Osteoblast (primary cell): ENCODE data around the gene TSFM. TPM values are rescaled to one million over a fixed set of nuclear protein-coding genes. Genes with fewer than 3 reads are reported as not detected.
"Not testable (repeated sequence)": the region's sequence is repeated elsewhere in the genome, so short reads cannot be mapped to it uniquely, and the experiment has no call there.

Source experiments
- DNase-seq: peaks from one replicate; pipeline ENCODE4 v3.0.0; 2011; ENCODE audit warnings: low spot score, mixed read lengths; ENCODE audit not compliant: insufficient read length; ENCODE audit errors: missing footprints
- H2AFZ ChIP-seq: 2 replicates; pipeline ENCODE4 v1.6.0; 2011; ENCODE audit warnings: mild to moderate bottlenecking, low read length
- H3K27ac ChIP-seq: 2 replicates; pipeline ENCODE4 v1.5.1; 2011; ENCODE audit warnings: mild to moderate bottlenecking, low read depth, low read length, moderate library complexity
- H3K27me3 ChIP-seq: 2 replicates; pipeline ENCODE4 v1.6.0; 2012; ENCODE audit warnings: mild to moderate bottlenecking, control low read depth, inconsistent platforms, low read length, moderate library complexity; ENCODE audit not compliant: insufficient read depth
- H3K36me3 ChIP-seq: 2 replicates; pipeline ENCODE4 v1.5.1; 2011; ENCODE audit warnings: mild to moderate bottlenecking, low read length, control low read depth, moderate library complexity; ENCODE audit not compliant: insufficient read depth
- H3K4me1 ChIP-seq: 2 replicates; pipeline ENCODE4 v1.5.1; 2011; ENCODE audit warnings: mild to moderate bottlenecking, low read length, control low read depth, moderate library complexity; ENCODE audit not compliant: insufficient read depth
- H3K4me2 ChIP-seq: 2 replicates; pipeline ENCODE4 v1.6.0; 2011; ENCODE audit warnings: mild to moderate bottlenecking, low read length; ENCODE audit not compliant: insufficient read depth
- H3K4me3 ChIP-seq: fragments of 200-600 bp; sonication (generic); 3 replicates; pipeline ENCODE4 v1.5.1; 2012; ENCODE audit warnings: mild to moderate bottlenecking, low read length, inconsistent platforms; ENCODE audit not compliant: insufficient read depth
- H3K79me2 ChIP-seq: 2 replicates; pipeline ENCODE4 v1.6.0; 2012; ENCODE audit warnings: mild to moderate bottlenecking, low read length, control low read depth, inconsistent platforms; ENCODE audit not compliant: insufficient read depth
- H3K9me3 ChIP-seq: 2 replicates; pipeline ENCODE4 v1.5.1; 2011; ENCODE audit warnings: low read depth, low read length, control low read depth
- H4K20me1 ChIP-seq: 2 replicates; pipeline ENCODE4 v1.6.0; 2012; ENCODE audit warnings: mild to moderate bottlenecking, low read length, control low read depth; ENCODE audit not compliant: insufficient read depth
- CTCF ChIP-seq: IDR thresholded peaks from 2 replicates; pipeline ENCODE4 v1.5.1; 2011; ENCODE audit warnings: mild to moderate bottlenecking, low read depth, low read length, moderate library complexity; ENCODE audit errors: extremely low read depth
- total RNA-seq: library from RNA; depleted of rRNA; stranded (reverse); fragments of >200 nt; gene quantifications from 2 replicates; pipeline ENCODE4 v1.2.3, GENCODE V29; 2012

TSFM gene
- total RNA-seq, 1 donor: 18.1 TPM

- Histone ChIP-seq H3K4me2 (no peak overlapping the region), H3K4me1 (peaks cover 22% of the 10 kb centered on the region), H3K36me3 (peaks cover 41% of the 10 kb centered on the region), H4K20me1 (peaks cover 30% of the 10 kb centered on the region), H3K27me3 (no peaks in the 10 kb centered on the region), H2AFZ (no peak overlapping the region), H3K79me2 (no peaks in the 10 kb centered on the region), H3K4me3 (no peak overlapping the region), H3K27ac (no peak overlapping the region), H3K9me3 (no peaks in the 10 kb centered on the region)
- TF ChIP-seq CTCF: no peak
- no peak for DNase-seq
Measured at GRCh38 chr12:57817261-57817989, 34.8 kb downstream of the TSFM start.

- not testable (repeated sequence) for H3K4me3 ChIP-seq
Measured at GRCh38 chr12:57817990-57818331, 35.4 kb downstream of the TSFM start.

GRCh38 chr12:57820119-57820518, 37.5 kb downstream of the TSFM start:
- DNase-seq, H2AFZ ChIP-seq, H3K27me3 ChIP-seq, H3K4me3 ChIP-seq, H3K4me2 ChIP-seq, H3K4me1 ChIP-seq, H3K9me3 ChIP-seq, H3K27ac ChIP-seq: not testable (repeated sequence)
- H4K20me1 ChIP-seq: peaks cover 43% of the 10 kb centered on the region
- H3K36me3 ChIP-seq: peaks cover 62% of the 10 kb centered on the region
- peaks cover 15% of the 10 kb centered on the region for H3K79me2 ChIP-seq

More at GRCh38 chr12:57817990-57818331, 35.4 kb downstream of the TSFM start:
- not testable (repeated sequence) for H3K27ac ChIP-seq, DNase-seq, H3K27me3 ChIP-seq, H2AFZ ChIP-seq, H3K79me2 ChIP-seq, H3K9me3 ChIP-seq, H3K4me2 ChIP-seq
- Histone ChIP-seq H4K20me1 (peaks cover 35% of the 10 kb centered on the region), H3K36me3 (peaks cover 42% of the 10 kb centered on the region), H3K4me1 (peaks cover 20% of the 10 kb centered on the region)

- not testable (repeated sequence) for H3K9me3 ChIP-seq, H3K4me1 ChIP-seq, H3K4me3 ChIP-seq, H3K27me3 ChIP-seq, H3K4me2 ChIP-seq, H2AFZ ChIP-seq, DNase-seq, H3K27ac ChIP-seq
- peaks cover 42% of the 10 kb centered on the region for H4K20me1 ChIP-seq
- H3K36me3 ChIP-seq: peaks cover 71% of the 10 kb centered on the region
- H3K79me2 ChIP-seq: peaks cover 22% of the 10 kb centered on the region
Measured at GRCh38 chr12:57821015-57821414, 38.4 kb downstream of the TSFM start.

GRCh38 chr12:57821474-57822214, 39.1 kb downstream of the TSFM start:
- Histone ChIP-seq H3K4me3 (no peak overlapping the region), H3K9me3 (no peaks in the 10 kb centered on the region), H3K27ac (no peak overlapping the region), H4K20me1 (peaks cover 48% of the 10 kb centered on the region), H2AFZ (no peak overlapping the region), H3K36me3 (peaks cover 78% of the 10 kb centered on the region), H3K4me1 (peaks cover 4% of the 10 kb centered on the region), H3K79me2 (peaks cover 28% of the 10 kb centered on the region), H3K27me3 (no peaks in the 10 kb centered on the region), H3K4me2 (no peak overlapping the region)
- no peak for DNase-seq
- TF ChIP-seq CTCF: no peak
